GM23338 (cell line): ENCODE measurements around the gene FAAP100. TPM values are rescaled to one million over a fixed set of nuclear protein-coding genes. Genes with fewer than 3 reads are reported as not detected.

ENCODE experiments used
- ATAC-seq: fragments of 200-7000 bp; cut with Tn5 transposase; 3 replicates; pipeline ENCODE4 v1.9.1; 2020
- DNase-seq: peaks from one replicate; pipeline ENCODE4 v3.0.0-alpha.2; 2015; ENCODE audit warnings: low spot score
- H2AFZ ChIP-seq: fragments of 200-600 bp; sonication (generic); 2 replicates; pipeline ENCODE4 v1.8.0; 2016; ENCODE audit warnings: antibody characterized with exemption, mild to moderate bottlenecking, moderate library complexity
- H3F3A ChIP-seq: fragments of 200-600 bp; sonication (generic); replicated peaks from 2 replicates; pipeline ENCODE4 v1.8.0; 2017; ENCODE audit warnings: antibody characterized with exemption, mixed run types, low read depth
- H3K27ac ChIP-seq: fragments of 200-600 bp; sonication (generic); 2 replicates; pipeline ENCODE4 v1.6.1; 2016; ENCODE audit warnings: low read depth
- H3K27me3 ChIP-seq: fragments of 200-600 bp; sonication (generic); 2 replicates; pipeline ENCODE4 v1.8.0; 2016; ENCODE audit warnings: mild to moderate bottlenecking, mixed run types, moderate library complexity; ENCODE audit not compliant: insufficient read depth
- H3K36me3 ChIP-seq: fragments of 200-600 bp; sonication (generic); 2 replicates; pipeline ENCODE4 v1.8.0; 2016; ENCODE audit warnings: mild to moderate bottlenecking; ENCODE audit not compliant: insufficient read depth
- H3K4me1 ChIP-seq: fragments of 200-600 bp; sonication (generic); 2 replicates; pipeline ENCODE4 v1.8.0; 2016; ENCODE audit warnings: mild to moderate bottlenecking, moderate library complexity; ENCODE audit not compliant: insufficient read depth
- H3K4me2 ChIP-seq: fragments of 200-600 bp; sonication (generic); 2 replicates; pipeline ENCODE4 v1.7.1; 2017; ENCODE audit warnings: mixed run types
- H3K4me3 ChIP-seq: fragments of 200-600 bp; sonication (generic); 2 replicates; pipeline ENCODE4 v1.6.1; 2016; ENCODE audit warnings: mixed run types
- H3K79me2 ChIP-seq: fragments of 200-600 bp; sonication (generic); replicated peaks from 2 replicates; pipeline ENCODE4 v1.8.0; 2017; ENCODE audit warnings: mild to moderate bottlenecking; ENCODE audit not compliant: insufficient read depth
- H3K9me2 ChIP-seq: fragments of 200-600 bp; sonication (generic); 2 replicates; pipeline ENCODE4 v1.8.0; 2017; ENCODE audit not compliant: insufficient read depth
- H4K20me1 ChIP-seq: fragments of 200-600 bp; sonication (generic); replicated peaks from 2 replicates; pipeline ENCODE4 v1.8.0; 2017; ENCODE audit warnings: mild to moderate bottlenecking; ENCODE audit not compliant: insufficient read depth
- H3K27ac Mint-ChIP-seq: 2 replicates; pipeline ENCODE4 v1.8.0; 2020; ENCODE audit warnings: inconsistent platforms, mild to moderate bottlenecking, moderate library complexity, mixed read lengths
- H3K27me3 Mint-ChIP-seq: 3 replicates; pipeline ENCODE4 v1.8.0; 2022; ENCODE audit warnings: low read depth, mild to moderate bottlenecking, moderate library complexity, mixed read lengths, inconsistent platforms; ENCODE audit not compliant: insufficient read depth, poor library complexity
- H3K36me3 Mint-ChIP-seq: 3 replicates; pipeline ENCODE4 v1.8.0; 2021; ENCODE audit warnings: low read depth, mild to moderate bottlenecking, inconsistent platforms, moderate library complexity, mixed read lengths
- H3K4me1 Mint-ChIP-seq: 3 replicates; pipeline ENCODE4 v1.8.0; 2020; ENCODE audit warnings: mild to moderate bottlenecking, inconsistent platforms, mixed read lengths
- H3K4me3 Mint-ChIP-seq: 3 replicates; pipeline ENCODE4 v1.8.0; 2021; ENCODE audit warnings: moderate library complexity, mild to moderate bottlenecking, inconsistent platforms, mixed read lengths
- H3K9me3 Mint-ChIP-seq: 3 replicates; pipeline ENCODE4 v1.8.0; 2020; ENCODE audit warnings: moderate library complexity, mild to moderate bottlenecking, inconsistent platforms, mixed read lengths
- CREB1 ChIP-seq: fragments of 250-450 bp; sonication (Bioruptor Pico); IDR thresholded peaks from 2 replicates; pipeline ENCODE4 v1.5.0; 2020; ENCODE audit warnings: low read depth, mild to moderate bottlenecking, moderate library complexity
- CTCF ChIP-seq, 2 experiments: fragments of 200-600 bp in 1 of 2; sonication (generic) in 1 of 2; conservative IDR thresholded peaks; 2 replicates each; pipeline versions ENCODE4 v1.5.1 to v1.6.1; 2016 to 2017; ENCODE audit warnings: antibody characterized with exemption in 2 of 2, low read depth in 2 of 2, mild to moderate bottlenecking in 2 of 2, moderate library complexity in 1 of 2
- EZH2 ChIP-seq: fragments of 200-600 bp; sonication (generic); IDR thresholded peaks from one replicate; pipeline ENCODE4 v1.8.0; 2017; ENCODE audit warnings: antibody characterized with exemption, mild to moderate bottlenecking, low read depth; ENCODE audit not compliant: unreplicated experiment
- EZH2phosphoT487 ChIP-seq: fragments of 200-600 bp; sonication (generic); IDR thresholded peaks from one replicate; pipeline ENCODE4 v1.8.1; 2018; ENCODE audit warnings: antibody characterized with exemption; ENCODE audit not compliant: unreplicated experiment
- JUNB ChIP-seq: IDR thresholded peaks from one replicate; pipeline ENCODE4 v1.6.1; 2016; ENCODE audit warnings: antibody characterized with exemption; ENCODE audit not compliant: unreplicated experiment
- NANOG ChIP-seq: IDR thresholded peaks from 2 replicates; pipeline ENCODE4 v1.6.1; 2016; ENCODE audit warnings: antibody characterized with exemption, borderline replicate concordance
- POLR2AphosphoS5 ChIP-seq: IDR thresholded peaks from 2 replicates; pipeline ENCODE4 v1.6.1; 2016; ENCODE audit warnings: antibody characterized with exemption, low read depth
- STAT1 ChIP-seq: IDR thresholded peaks from one replicate; pipeline ENCODE4 v1.6.1; 2016; ENCODE audit warnings: antibody characterized with exemption; ENCODE audit not compliant: unreplicated experiment
- ZNF114 ChIP-seq: fragments of 250-450 bp; sonication (Bioruptor Pico); IDR thresholded peaks from 2 replicates; pipeline ENCODE4 v1.5.0; 2020; ENCODE audit warnings: mild to moderate bottlenecking, moderate library complexity
- ZNF331 ChIP-seq: fragments of 250-450 bp; sonication (Bioruptor Pico); IDR thresholded peaks from 2 replicates; pipeline ENCODE4 v1.5.0; 2020; ENCODE audit warnings: low read depth, mild to moderate bottlenecking, moderate library complexity
- ZNF462 ChIP-seq: fragments of 250-450 bp; sonication (Bioruptor Pico); IDR thresholded peaks from 2 replicates; pipeline ENCODE4 v1.5.0; 2020; ENCODE audit warnings: mild to moderate bottlenecking, moderate library complexity
- polyA plus RNA-seq: library from polyadenylated mRNA; unstranded; fragments of >200 nt; fragmentation: Nextera tagmentation; extraction: Ambion mirVana; gene quantifications from 2 replicates; pipeline ENCODE4 v1.2.1, GENCODE V29; 2016
- total RNA-seq: library from RNA; depleted of rRNA; stranded (reverse); fragments of >200 nt; shearing (Covaris generic); gene quantifications from 2 replicates; pipeline ENCODE4 v1.2.3, GENCODE V29; 2014
- TF ChIP-seq, protein P1 (sequence below): IDR thresholded peaks from one replicate; pipeline ENCODE4 v1.6.1; 2018; ENCODE audit warnings: antibody characterized with exemption; ENCODE audit not compliant: unreplicated experiment
- TF ChIP-seq, protein P2 (sequence below): IDR thresholded peaks from 2 replicates; pipeline ENCODE4 v1.6.1; 2016; ENCODE audit warnings: antibody characterized with exemption

The FAAP100 gene
- total and polyA plus RNA-seq, 2 experiments from 2014 or later, result 16.0 to 50.5 TPM

DNA sequence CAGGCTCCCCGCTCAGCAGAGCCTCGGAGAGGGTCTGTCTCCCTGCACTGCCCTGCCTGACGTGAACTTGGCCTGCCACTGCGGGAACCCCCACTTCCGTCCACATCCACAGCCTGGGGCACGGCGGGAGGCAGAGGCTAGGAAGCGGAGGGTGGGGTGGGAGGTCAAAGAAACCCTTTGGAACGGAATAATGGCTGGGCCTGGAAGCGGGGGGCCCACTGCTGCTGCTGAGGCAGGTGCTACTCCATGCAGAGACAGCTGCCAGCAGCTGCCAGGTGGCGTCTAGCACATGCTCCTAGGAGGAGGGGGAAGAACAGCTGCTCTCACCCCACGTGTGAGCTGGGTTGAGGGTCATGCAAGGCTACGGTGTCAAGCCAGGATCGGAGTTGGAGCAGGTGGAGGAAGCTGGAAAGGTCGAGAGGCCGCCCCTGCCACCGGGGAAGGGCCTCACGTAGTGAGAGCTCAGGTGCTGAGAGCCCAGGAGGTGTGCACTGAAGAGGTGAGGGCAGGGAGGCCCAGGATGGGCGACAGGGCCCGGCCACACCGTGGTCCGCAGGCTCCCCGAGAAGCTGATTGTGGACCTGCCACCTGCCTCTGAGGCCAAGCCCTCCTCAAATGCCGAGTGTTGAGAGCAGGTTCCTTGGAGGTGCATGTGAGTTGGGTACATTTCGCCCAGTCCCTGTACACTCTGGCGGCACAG lies 14.1 kb downstream of the FAAP100 start:
- no peaks in the 10 kb centered on the region for H3F3A ChIP-seq
- H3K27ac ChIP-seq, result no peak overlapping the region
- H3K9me3 Mint-ChIP-seq, result no peaks in the 10 kb centered on the region; the same call in 2 of the 3 replicates
- no peak overlapping the region for H3K4me3 ChIP-seq
- peaks cover 19% of the 10 kb centered on the region for H3K27me3 ChIP-seq
- TF ChIP-seq ZNF462 (CRISPR knock-in tag), result no peak
- TF ChIP-seq ZNF331 (CRISPR knock-in tag), result no peak
- TF ChIP-seq CREB1, result no peak
- TF ChIP-seq POLR2AphosphoS5, result no peak
- TF ChIP-seq STAT1, result no peak
- TF ChIP-seq, protein P1, sequence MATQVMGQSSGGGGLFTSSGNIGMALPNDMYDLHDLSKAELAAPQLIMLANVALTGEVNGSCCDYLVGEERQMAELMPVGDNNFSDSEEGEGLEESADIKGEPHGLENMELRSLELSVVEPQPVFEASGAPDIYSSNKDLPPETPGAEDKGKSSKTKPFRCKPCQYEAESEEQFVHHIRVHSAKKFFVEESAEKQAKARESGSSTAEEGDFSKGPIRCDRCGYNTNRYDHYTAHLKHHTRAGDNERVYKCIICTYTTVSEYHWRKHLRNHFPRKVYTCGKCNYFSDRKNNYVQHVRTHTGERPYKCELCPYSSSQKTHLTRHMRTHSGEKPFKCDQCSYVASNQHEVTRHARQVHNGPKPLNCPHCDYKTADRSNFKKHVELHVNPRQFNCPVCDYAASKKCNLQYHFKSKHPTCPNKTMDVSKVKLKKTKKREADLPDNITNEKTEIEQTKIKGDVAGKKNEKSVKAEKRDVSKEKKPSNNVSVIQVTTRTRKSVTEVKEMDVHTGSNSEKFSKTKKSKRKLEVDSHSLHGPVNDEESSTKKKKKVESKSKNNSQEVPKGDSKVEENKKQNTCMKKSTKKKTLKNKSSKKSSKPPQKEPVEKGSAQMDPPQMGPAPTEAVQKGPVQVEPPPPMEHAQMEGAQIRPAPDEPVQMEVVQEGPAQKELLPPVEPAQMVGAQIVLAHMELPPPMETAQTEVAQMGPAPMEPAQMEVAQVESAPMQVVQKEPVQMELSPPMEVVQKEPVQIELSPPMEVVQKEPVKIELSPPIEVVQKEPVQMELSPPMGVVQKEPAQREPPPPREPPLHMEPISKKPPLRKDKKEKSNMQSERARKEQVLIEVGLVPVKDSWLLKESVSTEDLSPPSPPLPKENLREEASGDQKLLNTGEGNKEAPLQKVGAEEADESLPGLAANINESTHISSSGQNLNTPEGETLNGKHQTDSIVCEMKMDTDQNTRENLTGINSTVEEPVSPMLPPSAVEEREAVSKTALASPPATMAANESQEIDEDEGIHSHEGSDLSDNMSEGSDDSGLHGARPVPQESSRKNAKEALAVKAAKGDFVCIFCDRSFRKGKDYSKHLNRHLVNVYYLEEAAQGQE, result no peak
- no peak for TF ChIP-seq NANOG
- TF ChIP-seq, protein P2, sequence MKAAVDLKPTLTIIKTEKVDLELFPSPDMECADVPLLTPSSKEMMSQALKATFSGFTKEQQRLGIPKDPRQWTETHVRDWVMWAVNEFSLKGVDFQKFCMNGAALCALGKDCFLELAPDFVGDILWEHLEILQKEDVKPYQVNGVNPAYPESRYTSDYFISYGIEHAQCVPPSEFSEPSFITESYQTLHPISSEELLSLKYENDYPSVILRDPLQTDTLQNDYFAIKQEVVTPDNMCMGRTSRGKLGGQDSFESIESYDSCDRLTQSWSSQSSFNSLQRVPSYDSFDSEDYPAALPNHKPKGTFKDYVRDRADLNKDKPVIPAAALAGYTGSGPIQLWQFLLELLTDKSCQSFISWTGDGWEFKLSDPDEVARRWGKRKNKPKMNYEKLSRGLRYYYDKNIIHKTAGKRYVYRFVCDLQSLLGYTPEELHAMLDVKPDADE, result no peak
- TF ChIP-seq EZH2, result no peak
- TF ChIP-seq EZH2phosphoT487, result no peak
- TF ChIP-seq ZNF114, result no peak
- no peak for TF ChIP-seq JUNB
- TF ChIP-seq CTCF (conservative IDR thresholded peaks at IDR 0.05; ENCODE audit: low read depth in 2 of 2), result no peak
- no peak overlapping the region for H2AFZ ChIP-seq
- no peaks in the 10 kb centered on the region for H3K4me1 ChIP-seq
- H3K36me3 ChIP-seq, result no peaks in the 10 kb centered on the region
- no peaks in the 10 kb centered on the region for H4K20me1 ChIP-seq
- peaks cover 5% of the 10 kb centered on the region; the same call in 1 of the 3 replicates for H3K36me3 Mint-ChIP-seq
- H3K27me3 Mint-ChIP-seq, result peaks cover 27% of the 10 kb centered on the region
- H3K79me2 ChIP-seq, result no peaks in the 10 kb centered on the region
- ATAC-seq, result peak; percentile 1; the same call in 2 of the 3 replicates
- no peak for DNase-seq
- H3K4me3 Mint-ChIP-seq, result no peak overlapping the region; the same call in 2 of the 3 replicates
- H3K27ac Mint-ChIP-seq, result no peak overlapping the region
- peak overlapping the region; percentile 76; the same call in 1 of the 2 replicates for H3K4me2 ChIP-seq
- peaks cover 7% of the 10 kb centered on the region for H3K4me1 Mint-ChIP-seq
- no peaks in the 10 kb centered on the region for H3K9me2 ChIP-seq
